HCT116 (cell line): Measurements from ENCODE around the gene DLG2. TPM values are rescaled to one million over a fixed set of nuclear protein-coding genes. Genes with fewer than 3 reads are reported as not detected.

Source experiments
- ATAC-seq: fragments of 200-7000 bp; cut with Tn5 transposase; 2 replicates; pipeline ENCODE4 v1.9.1; 2020; ENCODE audit warnings: mild to moderate bottlenecking, moderate library complexity
- BruUV-seq: library from RNA; stranded (reverse); fragments of 400-500 nt; replicated peaks from 2 replicates; lab custom pipeline; 2021; lab: Mats Ljungman, UMichigan
- CTCF ChIA-PET: fragments of 300-600 bp; sonication (Branson Sonifier 250); formaldehyde crosslinking; loops from one replicate; lab custom pipeline; 2021; ENCODE audit warnings: antibody characterized with exemption; lab: Charles Lee
- POLR2A ChIA-PET: fragments of 300-600, 350-600 bp; sonication (Branson Sonifier 250); formaldehyde crosslinking; loops from one replicate; lab custom pipeline; 2021; ENCODE audit warnings: antibody characterized with exemption; lab: Charles Lee
- RAD21 ChIA-PET, 2 experiments: fragments of 300-600 bp; sonication (Branson Sonifier 250); formaldehyde crosslinking; loops; one replicate each; lab custom pipeline; 2023; ENCODE audit warnings: low total read pairs in 2 of 2; ENCODE audit not compliant: uncharacterized antibody in 2 of 2, unreplicated experiment in 2 of 2, low non-redundant PET in 1 of 2; lab: Charles Lee
- DNase-seq: peaks from one replicate; pipeline ENCODE4 v3.0.0-alpha.2; 2010; ENCODE audit warnings: low read depth, low spot score
- H2AFZ ChIP-seq: fragments of 200-600 bp; shearing (Covaris generic), sonication (generic); 2 replicates; pipeline ENCODE4 v1.6.1; 2017; ENCODE audit warnings: low read depth, mixed run types, mixed read lengths, antibody characterized with exemption, low read length; ENCODE audit not compliant: poor library complexity, severe bottlenecking
- H3K27ac ChIP-seq: 2 replicates; pipeline ENCODE4 v1.5.1; 2012; ENCODE audit warnings: low read depth, low read length
- H3K27me3 ChIP-seq: fragments of 200-600 bp; sonication (generic); 2 replicates; pipeline ENCODE4 v1.6.1; 2016; ENCODE audit warnings: mixed run types, low read length, mixed read lengths; ENCODE audit not compliant: insufficient read depth
- H3K36me3 ChIP-seq, 2 experiments: fragments of 200-500 bp in 1 of 2; fragments of 200-600 bp in 1 of 2; sonication (Bioruptor generic) in 1 of 2; sonication (generic) in 1 of 2; 2 replicates each; pipeline versions ENCODE4 v1.5.1 to v1.6.1; 2014 to 2016; ENCODE audit warnings: low read length in 2 of 2, inconsistent platforms in 1 of 2, mixed read lengths in 1 of 2, mixed run types in 1 of 2; ENCODE audit not compliant: insufficient read depth in 2 of 2, control insufficient read depth in 1 of 2
- H3K4me1 ChIP-seq, 2 experiments: fragments of 200-600 bp in 1 of 2; sonication (generic) in 1 of 2; 2 replicates each; pipeline versions ENCODE4 v1.5.1 to v1.6.1; 2012 to 2017; ENCODE audit warnings: low read length in 2 of 2, inconsistent platforms in 1 of 2, mild to moderate bottlenecking in 1 of 2, mixed read lengths in 1 of 2, mixed run types in 1 of 2, moderate library complexity in 1 of 2; ENCODE audit not compliant: insufficient read depth in 2 of 2, control insufficient read depth in 1 of 2
- H3K4me2 ChIP-seq: fragments of 200-600 bp; sonication (generic); 2 replicates; pipeline ENCODE4 v1.6.1; 2017; ENCODE audit warnings: mixed run types, low read length, mixed read lengths
- H3K4me3 ChIP-seq, 2 experiments: fragments of 200-600 bp in 1 of 2; sonication (generic) in 1 of 2; replicated peaks in 1 of 2; 2 replicates each; pipeline ENCODE4 v1.5.1; 2011 to 2016; ENCODE audit warnings: low read length in 2 of 2, control low read depth in 1 of 2, low read depth in 1 of 2, mild to moderate bottlenecking in 1 of 2, mixed read lengths in 1 of 2, mixed run types in 1 of 2
- H3K79me2 ChIP-seq: fragments of 200-600 bp; sonication (generic); 2 replicates; pipeline ENCODE4 v1.6.1; 2017; ENCODE audit warnings: mild to moderate bottlenecking, mixed run types, low read length, moderate library complexity, mixed read lengths; ENCODE audit not compliant: insufficient read depth
- H3K9ac ChIP-seq: fragments of 200-600 bp; sonication (generic); 2 replicates; pipeline ENCODE4 v1.6.1; 2016; ENCODE audit warnings: low read length, mixed read lengths
- H3K9me2 ChIP-seq: fragments of 200-600 bp; sonication (generic), shearing (Covaris generic); 2 replicates; pipeline ENCODE4 v1.6.1; 2017; ENCODE audit warnings: mixed run types, mild to moderate bottlenecking, moderate library complexity; ENCODE audit not compliant: insufficient read depth
- H3K9me3 ChIP-seq, 2 experiments: fragments of 200-500 bp in 1 of 2; fragments of 200-600 bp in 1 of 2; sonication (Bioruptor generic) in 1 of 2; sonication (generic) in 1 of 2; 2 replicates each; pipeline ENCODE4 v1.6.1; 2014 to 2017; ENCODE audit warnings: low read length in 2 of 2, mixed read lengths in 2 of 2, inconsistent platforms in 1 of 2, low read depth in 1 of 2, mild to moderate bottlenecking in 1 of 2, mixed run types in 1 of 2, moderate library complexity in 1 of 2; ENCODE audit not compliant: control insufficient read depth in 1 of 2, insufficient read depth in 1 of 2
- H4K20me1 ChIP-seq: fragments of 200-600 bp; sonication (generic), shearing (Covaris generic); 2 replicates; pipeline ENCODE4 v1.6.1; 2017; ENCODE audit warnings: mixed run types, mild to moderate bottlenecking, moderate library complexity; ENCODE audit not compliant: insufficient read depth
- EGR1 ChIP-seq: IDR thresholded peaks from 2 replicates; pipeline ENCODE4 v1.6.1; 2012; ENCODE audit warnings: low read depth
- EZH2 ChIP-seq: fragments of 200-600 bp; sonication (generic); IDR thresholded peaks from 2 replicates; pipeline ENCODE4 v1.6.1; 2017; ENCODE audit warnings: antibody characterized with exemption, mixed run types
- JUND ChIP-seq: IDR thresholded peaks from 2 replicates; pipeline ENCODE4 v1.6.1; 2012
- POLR2A ChIP-seq: IDR thresholded peaks from 2 replicates; pipeline ENCODE4 v1.7.0; 2011; ENCODE audit warnings: borderline replicate concordance; ENCODE audit not compliant: insufficient read depth, insufficient read length; ENCODE audit errors: extremely low read depth
- POLR2AphosphoS5 ChIP-seq: IDR thresholded peaks from 2 replicates; pipeline ENCODE4 v1.6.1; 2011; ENCODE audit warnings: mild to moderate bottlenecking, low read depth, low read length, moderate library complexity
- SRF ChIP-seq: IDR thresholded peaks from 2 replicates; pipeline ENCODE4 v1.6.1; 2012; ENCODE audit warnings: low read depth
- TCF7L2 ChIP-seq: IDR thresholded peaks from 2 replicates; pipeline ENCODE4 v1.7.0; 2011; ENCODE audit warnings: borderline replicate concordance, inconsistent platforms; ENCODE audit not compliant: insufficient read depth, insufficient read length; ENCODE audit errors: extremely low read depth
- YY1 ChIP-seq: IDR thresholded peaks from 2 replicates; pipeline ENCODE4 v1.6.1; 2011; ENCODE audit warnings: low read length, low read depth, moderate library complexity, mild to moderate bottlenecking; ENCODE audit not compliant: insufficient replicate concordance; ENCODE audit errors: extremely low read depth
- ZFX ChIP-seq: fragments of 450-650 bp; IDR thresholded peaks from 2 replicates; pipeline ENCODE4 v1.6.1; 2017
- intact Hi-C: fragments of 100-400 bp; cut with micrococcal nuclease; formaldehyde crosslinking; loops from 2 replicates; pipeline ENCODE4 v1.10.0; 2022
- total RNA-seq: library from RNA; stranded (reverse); gene quantifications from one replicate; pipeline ENCODE4 v1.2.1, GENCODE V29; 2021; ENCODE audit not compliant: unreplicated experiment
- TF ChIP-seq, protein P1 (sequence below), 3 experiments: fragments of 200-600 bp in 1 of 3; sonication (generic) in 1 of 3; IDR thresholded peaks in 2 of 3; conservative IDR thresholded peaks in 1 of 3; 2 replicates each; pipeline ENCODE4 v1.5.1; 2012 to 2017; ENCODE audit warnings: low read depth in 2 of 3, low read length in 2 of 3, antibody characterized with exemption in 1 of 3, borderline replicate concordance in 1 of 3, control low read depth in 1 of 3, mild to moderate bottlenecking in 1 of 3, mixed read lengths in 1 of 3, mixed run types in 1 of 3, moderate library complexity in 1 of 3; ENCODE audit not compliant: insufficient read depth in 1 of 3
- TF ChIP-seq, protein P2 (sequence below): IDR thresholded peaks from 2 replicates; pipeline ENCODE4 v1.6.1; 2011; ENCODE audit warnings: mild to moderate bottlenecking, low read length, moderate library complexity; ENCODE audit not compliant: insufficient replicate concordance; ENCODE audit errors: extremely low read depth
- TF ChIP-seq, protein P3 (sequence below): IDR thresholded peaks from 2 replicates; pipeline ENCODE4 v1.6.1; 2012

DLG2 gene
- total RNA-seq, 1 experiment from 2014 or later: 2.4 TPM

DNA sequence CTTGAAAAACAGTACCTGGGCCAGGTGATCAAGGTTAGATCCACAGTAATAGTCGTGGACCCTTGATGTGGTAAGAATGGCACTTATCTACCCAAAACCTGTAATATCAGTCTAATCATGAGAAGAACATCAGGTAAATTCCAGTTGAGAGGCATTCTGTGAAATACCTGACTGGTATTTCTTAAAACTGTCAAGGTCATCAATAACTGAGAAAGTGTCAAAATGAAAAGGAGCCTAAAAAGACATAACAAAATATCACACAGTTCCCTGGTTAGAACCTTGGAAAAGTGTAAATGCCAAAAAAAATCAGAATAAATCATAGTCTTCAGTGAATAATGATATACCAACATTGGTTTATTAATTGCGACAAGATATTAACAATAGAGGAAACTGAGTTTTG lies 2185.5 kb downstream of the DLG2 start (continued):
- TF ChIP-seq, protein P1, sequence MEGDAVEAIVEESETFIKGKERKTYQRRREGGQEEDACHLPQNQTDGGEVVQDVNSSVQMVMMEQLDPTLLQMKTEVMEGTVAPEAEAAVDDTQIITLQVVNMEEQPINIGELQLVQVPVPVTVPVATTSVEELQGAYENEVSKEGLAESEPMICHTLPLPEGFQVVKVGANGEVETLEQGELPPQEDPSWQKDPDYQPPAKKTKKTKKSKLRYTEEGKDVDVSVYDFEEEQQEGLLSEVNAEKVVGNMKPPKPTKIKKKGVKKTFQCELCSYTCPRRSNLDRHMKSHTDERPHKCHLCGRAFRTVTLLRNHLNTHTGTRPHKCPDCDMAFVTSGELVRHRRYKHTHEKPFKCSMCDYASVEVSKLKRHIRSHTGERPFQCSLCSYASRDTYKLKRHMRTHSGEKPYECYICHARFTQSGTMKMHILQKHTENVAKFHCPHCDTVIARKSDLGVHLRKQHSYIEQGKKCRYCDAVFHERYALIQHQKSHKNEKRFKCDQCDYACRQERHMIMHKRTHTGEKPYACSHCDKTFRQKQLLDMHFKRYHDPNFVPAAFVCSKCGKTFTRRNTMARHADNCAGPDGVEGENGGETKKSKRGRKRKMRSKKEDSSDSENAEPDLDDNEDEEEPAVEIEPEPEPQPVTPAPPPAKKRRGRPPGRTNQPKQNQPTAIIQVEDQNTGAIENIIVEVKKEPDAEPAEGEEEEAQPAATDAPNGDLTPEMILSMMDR (IDR thresholded peaks at IDR 0.05 in 2 of 3, conservative IDR thresholded peaks at IDR 0.05 in 1 of 3; ENCODE audit: borderline replicate concordance in 1 of 3, insufficient read depth in 1 of 3, low read depth in 2 of 3, low read length in 2 of 3): no peak
- TF ChIP-seq POLR2A: no peak
- TF ChIP-seq EZH2: no peak
- TF ChIP-seq SRF: no peak
- TF ChIP-seq, protein P2, sequence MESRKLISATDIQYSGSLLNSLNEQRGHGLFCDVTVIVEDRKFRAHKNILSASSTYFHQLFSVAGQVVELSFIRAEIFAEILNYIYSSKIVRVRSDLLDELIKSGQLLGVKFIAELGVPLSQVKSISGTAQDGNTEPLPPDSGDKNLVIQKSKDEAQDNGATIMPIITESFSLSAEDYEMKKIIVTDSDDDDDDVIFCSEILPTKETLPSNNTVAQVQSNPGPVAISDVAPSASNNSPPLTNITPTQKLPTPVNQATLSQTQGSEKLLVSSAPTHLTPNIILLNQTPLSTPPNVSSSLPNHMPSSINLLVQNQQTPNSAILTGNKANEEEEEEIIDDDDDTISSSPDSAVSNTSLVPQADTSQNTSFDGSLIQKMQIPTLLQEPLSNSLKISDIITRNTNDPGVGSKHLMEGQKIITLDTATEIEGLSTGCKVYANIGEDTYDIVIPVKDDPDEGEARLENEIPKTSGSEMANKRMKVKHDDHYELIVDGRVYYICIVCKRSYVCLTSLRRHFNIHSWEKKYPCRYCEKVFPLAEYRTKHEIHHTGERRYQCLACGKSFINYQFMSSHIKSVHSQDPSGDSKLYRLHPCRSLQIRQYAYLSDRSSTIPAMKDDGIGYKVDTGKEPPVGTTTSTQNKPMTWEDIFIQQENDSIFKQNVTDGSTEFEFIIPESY: no peak
- TF ChIP-seq, protein P3, sequence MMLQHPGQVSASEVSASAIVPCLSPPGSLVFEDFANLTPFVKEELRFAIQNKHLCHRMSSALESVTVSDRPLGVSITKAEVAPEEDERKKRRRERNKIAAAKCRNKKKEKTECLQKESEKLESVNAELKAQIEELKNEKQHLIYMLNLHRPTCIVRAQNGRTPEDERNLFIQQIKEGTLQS: no peak
- TF ChIP-seq YY1: no peak
- TF ChIP-seq POLR2AphosphoS5: no peak
- TF ChIP-seq JUND: no peak
- TF ChIP-seq EGR1: no peak
- TF ChIP-seq, all 23 proteins: peak for 0

DNA sequence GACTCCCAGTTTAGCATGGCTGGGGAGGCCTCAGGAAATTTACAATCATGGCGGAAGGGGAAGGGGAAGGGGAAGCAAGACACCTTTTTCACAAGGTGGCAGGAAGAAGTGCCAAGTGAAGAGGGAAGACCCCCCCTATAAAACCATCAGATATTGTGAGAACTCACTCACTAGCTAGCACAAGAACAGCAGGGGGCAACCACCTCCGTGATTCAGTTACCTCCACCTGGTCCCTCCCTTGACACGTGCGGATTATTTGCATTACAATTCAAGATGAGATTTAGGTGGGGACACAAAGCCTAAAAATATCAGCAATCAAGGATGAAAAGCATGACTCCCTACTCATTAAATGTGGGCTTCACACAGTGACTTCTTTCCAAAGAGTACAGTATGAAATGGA lies 2186.0 kb downstream of the DLG2 start:
- no peak for DNase-seq
- Histone ChIP-seq H3K36me3 (no peaks in the 10 kb centered on the region), H3K9ac (no peak overlapping the region), H3K27ac (no peak overlapping the region), H3K27me3 (peaks cover 15% of the 10 kb centered on the region), H3K4me2 (no peak overlapping the region), H3K79me2 (no peaks in the 10 kb centered on the region), H2AFZ (no peak overlapping the region)
- no peak for ATAC-seq
- TF ChIP-seq EZH2: no peak
- TF ChIP-seq ZFX: no peak
- TF ChIP-seq TCF7L2: no peak
- TF ChIP-seq, all 23 proteins: peak for 0
- intact Hi-C loops: no loop called here
- ChIA-PET RAD21 (no interaction called here), POLR2A (no interaction called here), CTCF (no interaction called here)
- Histone ChIP-seq H3K9me2 (no peaks in the 10 kb centered on the region), H3K4me3 (no peak overlapping the region), H3K4me1 (no peaks in the 10 kb centered on the region), H4K20me1 (no peaks in the 10 kb centered on the region), H3K9me3 (no peaks in the 10 kb centered on the region)
- no TSS peak for BruUV-seq
